22Rv1 (cell line): Measurements from ENCODE around the gene PTBP3.

ENCODE experiments used
- ZFX ChIP-seq: fragments of 450-650 bp; IDR thresholded peaks from 2 replicates; pipeline ENCODE4 v1.6.1; 2017; ENCODE audit warnings: antibody characterized with exemption, borderline replicate concordance
- TF ChIP-seq, protein P1 (sequence below): fragments of 450-650 bp; IDR thresholded peaks from 2 replicates; pipeline ENCODE4 v1.5.1; 2017; ENCODE audit warnings: mild to moderate bottlenecking

GRCh38 chr9:112316258-112316943, 17.0 kb downstream of the PTBP3 start:
- TF ChIP-seq, protein P1, sequence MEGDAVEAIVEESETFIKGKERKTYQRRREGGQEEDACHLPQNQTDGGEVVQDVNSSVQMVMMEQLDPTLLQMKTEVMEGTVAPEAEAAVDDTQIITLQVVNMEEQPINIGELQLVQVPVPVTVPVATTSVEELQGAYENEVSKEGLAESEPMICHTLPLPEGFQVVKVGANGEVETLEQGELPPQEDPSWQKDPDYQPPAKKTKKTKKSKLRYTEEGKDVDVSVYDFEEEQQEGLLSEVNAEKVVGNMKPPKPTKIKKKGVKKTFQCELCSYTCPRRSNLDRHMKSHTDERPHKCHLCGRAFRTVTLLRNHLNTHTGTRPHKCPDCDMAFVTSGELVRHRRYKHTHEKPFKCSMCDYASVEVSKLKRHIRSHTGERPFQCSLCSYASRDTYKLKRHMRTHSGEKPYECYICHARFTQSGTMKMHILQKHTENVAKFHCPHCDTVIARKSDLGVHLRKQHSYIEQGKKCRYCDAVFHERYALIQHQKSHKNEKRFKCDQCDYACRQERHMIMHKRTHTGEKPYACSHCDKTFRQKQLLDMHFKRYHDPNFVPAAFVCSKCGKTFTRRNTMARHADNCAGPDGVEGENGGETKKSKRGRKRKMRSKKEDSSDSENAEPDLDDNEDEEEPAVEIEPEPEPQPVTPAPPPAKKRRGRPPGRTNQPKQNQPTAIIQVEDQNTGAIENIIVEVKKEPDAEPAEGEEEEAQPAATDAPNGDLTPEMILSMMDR, result no peak
- no peak for TF ChIP-seq ZFX
